GM23338 (cell line): ENCODE measurements around the gene COQ3.
A peak's percentile ranks its signal among the peaks of the same experiment; 100 is the strongest.

Experiments used
- CREB1 ChIP-seq: fragments of 250-450 bp; sonication (Bioruptor Pico); IDR thresholded peaks from 2 replicates; pipeline ENCODE4 v1.5.0; 2020; ENCODE audit warnings: low read depth, mild to moderate bottlenecking, moderate library complexity
- CTCF ChIP-seq, 2 experiments: fragments of 200-600 bp in 1 of 2; sonication (generic) in 1 of 2; conservative IDR thresholded peaks; 2 replicates each; pipeline versions ENCODE4 v1.5.1 to v1.6.1; 2016 to 2017; ENCODE audit warnings: antibody characterized with exemption in 2 of 2, low read depth in 2 of 2, mild to moderate bottlenecking in 2 of 2, moderate library complexity in 1 of 2
- ETS1 ChIP-seq: IDR thresholded peaks from 2 replicates; pipeline ENCODE4 v1.6.1; 2016; ENCODE audit warnings: antibody characterized with exemption
- EZH2 ChIP-seq: fragments of 200-600 bp; sonication (generic); IDR thresholded peaks from one replicate; pipeline ENCODE4 v1.8.0; 2017; ENCODE audit warnings: antibody characterized with exemption, mild to moderate bottlenecking, low read depth; ENCODE audit not compliant: unreplicated experiment
- EZH2phosphoT487 ChIP-seq: fragments of 200-600 bp; sonication (generic); IDR thresholded peaks from one replicate; pipeline ENCODE4 v1.8.1; 2018; ENCODE audit warnings: antibody characterized with exemption; ENCODE audit not compliant: unreplicated experiment
- JUNB ChIP-seq: IDR thresholded peaks from one replicate; pipeline ENCODE4 v1.6.1; 2016; ENCODE audit warnings: antibody characterized with exemption; ENCODE audit not compliant: unreplicated experiment
- NANOG ChIP-seq: IDR thresholded peaks from 2 replicates; pipeline ENCODE4 v1.6.1; 2016; ENCODE audit warnings: antibody characterized with exemption, borderline replicate concordance
- POLR2AphosphoS5 ChIP-seq: IDR thresholded peaks from 2 replicates; pipeline ENCODE4 v1.6.1; 2016; ENCODE audit warnings: antibody characterized with exemption, low read depth
- REST ChIP-seq: IDR thresholded peaks from one replicate; pipeline ENCODE4 v1.6.1; 2018; ENCODE audit warnings: antibody characterized with exemption; ENCODE audit not compliant: unreplicated experiment
- STAT1 ChIP-seq: IDR thresholded peaks from one replicate; pipeline ENCODE4 v1.6.1; 2016; ENCODE audit warnings: antibody characterized with exemption; ENCODE audit not compliant: unreplicated experiment
- ZNF114 ChIP-seq: fragments of 250-450 bp; sonication (Bioruptor Pico); IDR thresholded peaks from 2 replicates; pipeline ENCODE4 v1.5.0; 2020; ENCODE audit warnings: mild to moderate bottlenecking, moderate library complexity
- ZNF331 ChIP-seq: fragments of 250-450 bp; sonication (Bioruptor Pico); IDR thresholded peaks from 2 replicates; pipeline ENCODE4 v1.5.0; 2020; ENCODE audit warnings: low read depth, mild to moderate bottlenecking, moderate library complexity
- ZNF462 ChIP-seq: fragments of 250-450 bp; sonication (Bioruptor Pico); IDR thresholded peaks from 2 replicates; pipeline ENCODE4 v1.5.0; 2020; ENCODE audit warnings: mild to moderate bottlenecking, moderate library complexity

- TF ChIP-seq EZH2 (no peak), REST (peak; percentile 83), CTCF (conservative IDR thresholded peaks at IDR 0.05; ENCODE audit: low read depth in 2 of 2) (no peak), POLR2AphosphoS5 (no peak), JUNB (no peak), EZH2phosphoT487 (no peak), STAT1 (no peak), ZNF331 (CRISPR knock-in tag) (no peak), NANOG (no peak), ZNF462 (no peak), CREB1 (CRISPR knock-in tag) (no peak), ZNF114 (no peak), ETS1 (no peak)
Observed at GRCh38 chr6:99353126-99353525, 40.9 kb downstream of the COQ3 start.
